ENCODE measurements around the gene RUFY3.
"Not testable (repeated sequence)": the region's sequence is repeated elsewhere in the genome, so short reads cannot be mapped to it uniquely, and the experiment has no call there.

Gene RUFY3

DNA sequence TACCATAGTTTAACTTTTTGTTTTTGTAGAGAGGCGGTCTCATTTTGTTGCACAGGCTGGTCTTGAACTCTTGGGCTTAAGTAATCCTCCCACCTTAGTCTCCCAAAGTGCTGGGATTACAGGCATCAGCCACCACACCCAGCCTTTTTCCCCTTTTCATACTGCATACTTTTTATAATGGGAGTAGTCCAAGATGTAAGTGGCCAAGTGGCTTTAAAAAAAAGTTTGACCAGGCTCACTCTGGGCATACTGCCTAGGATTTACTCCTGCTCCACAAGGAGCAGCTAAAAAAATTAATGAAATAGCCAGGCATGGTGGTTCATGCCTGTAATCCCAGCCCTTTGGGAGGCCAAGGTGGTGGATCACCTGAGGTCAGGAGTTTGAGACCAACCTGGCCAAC, 111.9 kb downstream of the RUFY3 start:
- Histone ChIP-seq H3K4me3 (ENCODE audit: insufficient read depth, low read depth, low read length) (no peak overlapping the region), H3K27ac (ENCODE audit: insufficient read depth, low read depth, low read length, poor library complexity, severe bottlenecking) (no peak overlapping the region), H3K36me3 (ENCODE audit: control insufficient read depth, insufficient read depth, low read length) (peaks cover 41% of the 10 kb centered on the region), H3K4me1 (ENCODE audit: control insufficient read depth, insufficient read depth, low read length) (peaks cover 4% of the 10 kb centered on the region), H3K9me3 (ENCODE audit: control insufficient read depth, low read length) (no peaks in the 10 kb centered on the region), H3K27me3 (ENCODE audit: control insufficient read depth, insufficient read depth, low read length, poor library complexity, severe bottlenecking) (no peaks in the 10 kb centered on the region)
- WGBS, 2 experiments = 100% methylated on average over 1 of the region's 1 CpG

DNA sequence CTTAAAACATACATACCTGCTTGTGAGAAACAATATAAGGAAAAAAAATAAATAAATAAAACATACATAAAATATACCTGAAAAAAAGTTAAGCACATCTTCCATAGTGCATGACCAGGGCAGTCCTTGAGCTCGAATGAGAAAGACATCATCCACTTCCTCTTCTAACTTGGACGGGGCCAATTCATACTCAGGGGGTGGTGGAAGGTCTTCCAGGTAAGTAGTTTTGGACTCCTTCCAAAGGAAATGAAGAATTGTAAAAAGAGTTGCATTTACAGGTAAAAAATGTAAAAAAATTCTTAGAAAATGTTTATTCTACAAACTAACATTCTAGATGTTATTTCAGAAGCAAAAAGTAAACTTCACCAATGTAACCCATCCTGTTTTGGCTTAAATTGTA, 114.3 kb downstream of the RUFY3 start:
- Histone ChIP-seq H3K4me1 (ENCODE audit: control insufficient read depth, insufficient read depth, low read length) (peaks cover 4% of the 10 kb centered on the region), H3K27me3 (ENCODE audit: control insufficient read depth, insufficient read depth, low read length, poor library complexity, severe bottlenecking) (no peaks in the 10 kb centered on the region), H3K36me3 (ENCODE audit: control insufficient read depth, insufficient read depth, low read length) (peaks cover 27% of the 10 kb centered on the region), H3K9me3 (ENCODE audit: control insufficient read depth, low read length) (no peaks in the 10 kb centered on the region), H3K27ac (ENCODE audit: insufficient read depth, low read depth, low read length, poor library complexity, severe bottlenecking) (no peak overlapping the region), H3K4me3 (ENCODE audit: insufficient read depth, low read depth, low read length) (no peak overlapping the region)
- 90 to 100% methylated on average over 2 of the region's 2 CpGs for WGBS, 2 experiments

DNA sequence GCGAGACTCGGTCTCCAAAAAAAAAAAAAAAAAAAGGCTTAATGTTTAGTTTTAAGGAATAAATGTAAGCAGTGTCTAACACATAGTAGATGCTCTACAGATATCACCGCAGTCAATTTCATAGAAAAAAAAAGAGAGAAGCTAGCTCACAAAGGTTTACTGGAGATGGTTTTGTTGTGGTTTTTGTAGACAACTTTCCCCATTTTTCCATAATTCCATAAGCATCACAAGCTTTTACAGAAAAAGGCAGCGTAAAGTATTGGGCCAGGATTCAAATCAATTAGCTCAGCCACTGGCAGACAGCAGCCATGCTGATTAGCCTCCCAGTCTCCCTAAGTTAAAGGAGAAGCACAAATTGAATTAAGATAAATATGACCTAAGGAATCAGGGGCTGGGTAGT, 116.4 kb downstream of the RUFY3 start:
- H3K27me3 ChIP-seq (ENCODE audit: control insufficient read depth, insufficient read depth, low read length, poor library complexity, severe bottlenecking) = no peaks in the 10 kb centered on the region
- WGBS, 2 experiments = 35% methylated on average over 1 to 2 of the region's 4 CpGs
- H3K9me3 ChIP-seq (ENCODE audit: control insufficient read depth, low read length) = no peaks in the 10 kb centered on the region
- H3K27ac ChIP-seq (ENCODE audit: insufficient read depth, low read depth, low read length, poor library complexity, severe bottlenecking) = no peak overlapping the region
- peaks cover 4% of the 10 kb centered on the region for H3K4me1 ChIP-seq (ENCODE audit: control insufficient read depth, insufficient read depth, low read length)
- peak overlapping the region; percentile 86 for H3K4me3 ChIP-seq (ENCODE audit: insufficient read depth, low read depth, low read length)
- H3K36me3 ChIP-seq (ENCODE audit: control insufficient read depth, insufficient read depth, low read length) = peaks cover 8% of the 10 kb centered on the region

- Histone ChIP-seq H3K9me3 (ENCODE audit: control insufficient read depth, low read length) (no peaks in the 10 kb centered on the region), H3K36me3 (ENCODE audit: control insufficient read depth, insufficient read depth, low read length) (peaks cover 8% of the 10 kb centered on the region), H3K4me1 (ENCODE audit: control insufficient read depth, insufficient read depth, low read length) (peaks cover 4% of the 10 kb centered on the region), H3K27ac (ENCODE audit: insufficient read depth, low read depth, low read length, poor library complexity, severe bottlenecking) (peak overlapping the region; percentile 81), H3K27me3 (ENCODE audit: control insufficient read depth, insufficient read depth, low read length, poor library complexity, severe bottlenecking) (no peaks in the 10 kb centered on the region), H3K4me3 (ENCODE audit: insufficient read depth, low read depth, low read length) (peak overlapping the region; percentile 86)
- WGBS, 2 experiments = 0% methylated on average over 80 of the region's 80 CpGs
Observed at GRCh38 chr4:70838666-70839588, 117.2 kb downstream of the RUFY3 start.

GRCh38 chr4:70839589-70840093, 117.9 kb downstream of the RUFY3 start, which contains the start of gene GRSF1:
GRSF1 (minus strand) TSS chr4:70839890; CDS start chr4:70839827, 63 bp downstream.
- peak within 1 kb of the TSS; percentile 86 for H3K4me3 ChIP-seq (ENCODE audit: insufficient read depth, low read depth, low read length)
- no peaks in the 10 kb centered on the region for H3K27me3 ChIP-seq (ENCODE audit: control insufficient read depth, insufficient read depth, low read length, poor library complexity, severe bottlenecking)
- peak within 1 kb of the TSS; percentile 81 for H3K27ac ChIP-seq (ENCODE audit: insufficient read depth, low read depth, low read length, poor library complexity, severe bottlenecking)
- peaks cover 4% of the 10 kb centered on the region for H3K36me3 ChIP-seq (ENCODE audit: control insufficient read depth, insufficient read depth, low read length)
- WGBS, 2 experiments = 1% methylated on average over 46 to 48 of the region's 51 CpGs
- H3K9me3 ChIP-seq (ENCODE audit: control insufficient read depth, low read length) = no peaks in the 10 kb centered on the region
- H3K4me1 ChIP-seq (ENCODE audit: control insufficient read depth, insufficient read depth, low read length) = peaks cover 4% of the 10 kb centered on the region

- not testable (repeated sequence) for H3K9me3 ChIP-seq (ENCODE audit: control insufficient read depth, low read length); H3K4me1 ChIP-seq (ENCODE audit: control insufficient read depth, insufficient read depth, low read length); H3K27me3 ChIP-seq (ENCODE audit: control insufficient read depth, insufficient read depth, low read length, poor library complexity, severe bottlenecking); H3K27ac ChIP-seq (ENCODE audit: insufficient read depth, low read depth, low read length, poor library complexity, severe bottlenecking); H3K4me3 ChIP-seq (ENCODE audit: insufficient read depth, low read depth, low read length); H3K36me3 ChIP-seq (ENCODE audit: control insufficient read depth, insufficient read depth, low read length)
- 59 to 60% methylated on average over 18 of the region's 20 CpGs for WGBS, 2 experiments
Observed at GRCh38 chr4:70840137-70840536, 118.4 kb downstream of the RUFY3 start.

GRCh38 chr4:70840631-70841030, 118.9 kb downstream of the RUFY3 start:
- not testable (repeated sequence) for H3K27ac ChIP-seq (ENCODE audit: insufficient read depth, low read depth, low read length, poor library complexity, severe bottlenecking); H3K4me1 ChIP-seq (ENCODE audit: control insufficient read depth, insufficient read depth, low read length)
- WGBS, 2 experiments = 85 to 91% methylated on average over 16 of the region's 16 CpGs

GRCh38 chr4:70841211-70841610, 119.4 kb downstream of the RUFY3 start:
- Histone ChIP-seq H3K36me3 (ENCODE audit: control insufficient read depth, insufficient read depth, low read length) (no peaks in the 10 kb centered on the region), H3K27me3 (ENCODE audit: control insufficient read depth, insufficient read depth, low read length, poor library complexity, severe bottlenecking) (no peaks in the 10 kb centered on the region), H3K27ac (ENCODE audit: insufficient read depth, low read depth, low read length, poor library complexity, severe bottlenecking) (no peak overlapping the region), H3K4me1 (ENCODE audit: control insufficient read depth, insufficient read depth, low read length) (peaks cover 4% of the 10 kb centered on the region), H3K9me3 (ENCODE audit: control insufficient read depth, low read length) (no peaks in the 10 kb centered on the region), H3K4me3 (ENCODE audit: insufficient read depth, low read depth, low read length) (no peak overlapping the region)

More at GRCh38 chr4:70840631-70841030, 118.9 kb downstream of the RUFY3 start:
- H3K4me3 ChIP-seq (ENCODE audit: insufficient read depth, low read depth, low read length); H3K27me3 ChIP-seq (ENCODE audit: control insufficient read depth, insufficient read depth, low read length, poor library complexity, severe bottlenecking); H3K9me3 ChIP-seq (ENCODE audit: control insufficient read depth, low read length); H3K36me3 ChIP-seq (ENCODE audit: control insufficient read depth, insufficient read depth, low read length): not testable (repeated sequence)

DNA sequence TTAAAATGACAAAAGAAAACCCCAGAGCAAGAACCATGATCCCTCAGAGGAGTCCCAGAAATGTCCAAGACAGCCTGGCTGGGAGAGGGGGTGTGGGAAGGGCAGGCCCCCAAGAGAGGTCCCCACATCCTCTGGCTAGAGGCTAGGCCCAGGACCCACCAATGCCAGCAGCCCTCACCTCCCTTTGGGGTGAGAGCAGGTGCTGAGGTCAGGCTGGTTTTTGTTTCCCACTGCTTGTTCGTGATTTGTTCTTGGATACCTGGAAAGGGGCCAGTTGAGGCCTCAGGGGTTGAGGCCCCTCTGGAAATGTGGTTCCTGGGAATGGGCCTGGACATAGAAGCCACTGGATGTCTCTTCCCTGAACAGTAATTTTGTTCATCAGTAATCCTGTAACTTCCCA, 120.2 kb downstream of the RUFY3 start:
- Histone ChIP-seq H3K9me3 (ENCODE audit: control insufficient read depth, low read length) (no peaks in the 10 kb centered on the region), H3K36me3 (ENCODE audit: control insufficient read depth, insufficient read depth, low read length) (no peaks in the 10 kb centered on the region), H3K4me1 (ENCODE audit: control insufficient read depth, insufficient read depth, low read length) (no peaks in the 10 kb centered on the region), H3K4me3 (ENCODE audit: insufficient read depth, low read depth, low read length) (no peak overlapping the region), H3K27me3 (ENCODE audit: control insufficient read depth, insufficient read depth, low read length, poor library complexity, severe bottlenecking) (no peaks in the 10 kb centered on the region), H3K27ac (ENCODE audit: insufficient read depth, low read depth, low read length, poor library complexity, severe bottlenecking) (no peak overlapping the region)
- WGBS, 2 experiments = 65 to 91% methylated on average over 1 of the region's 1 CpG

GRCh38 chr4:70842761-70843435, 121.1 kb downstream of the RUFY3 start:
- 93 to 96% methylated on average over 5 to 6 of the region's 6 CpGs for WGBS, 2 experiments

More at GRCh38 chr4:70842761-70843435, 121.1 kb downstream of the RUFY3 start:
- H3K36me3 ChIP-seq (ENCODE audit: control insufficient read depth, insufficient read depth, low read length) = no peaks in the 10 kb centered on the region
- H3K4me1 ChIP-seq (ENCODE audit: control insufficient read depth, insufficient read depth, low read length) = no peaks in the 10 kb centered on the region
- no peak overlapping the region for H3K27ac ChIP-seq (ENCODE audit: insufficient read depth, low read depth, low read length, poor library complexity, severe bottlenecking)
- no peaks in the 10 kb centered on the region for H3K9me3 ChIP-seq (ENCODE audit: control insufficient read depth, low read length)
- no peaks in the 10 kb centered on the region for H3K27me3 ChIP-seq (ENCODE audit: control insufficient read depth, insufficient read depth, low read length, poor library complexity, severe bottlenecking)
- no peak overlapping the region for H3K4me3 ChIP-seq (ENCODE audit: insufficient read depth, low read depth, low read length)
